GM12891 (cell line): ENCODE data around the gene ASPN.

ENCODE experiments used
- DNase-seq: peaks from one replicate; pipeline ENCODE4 v3.0.0; 2011; ENCODE audit warnings: low spot score; ENCODE audit not compliant: insufficient read length
- FAIRE-seq: peaks from 2 replicates; lab custom pipeline; 2011; peaks lifted over from hg19 to GRCh38; lab: Jason Lieb, UNC
- PAX5 ChIP-seq: IDR thresholded peaks from 2 replicates; pipeline ENCODE4 v1.6.1; 2011; ENCODE audit warnings: low read length, moderate library complexity, mild to moderate bottlenecking; ENCODE audit not compliant: insufficient read depth, severe bottlenecking
- POLR2A ChIP-seq: IDR thresholded peaks from 2 replicates; pipeline ENCODE4 v1.6.1; 2011; ENCODE audit warnings: low read depth, low read length, control low read depth
- POLR2AphosphoS5 ChIP-seq: IDR thresholded peaks from 2 replicates; pipeline ENCODE4 v1.6.1; 2011; ENCODE audit warnings: low read depth, low read length, control low read depth
- POU2F2 ChIP-seq: IDR thresholded peaks from 2 replicates; pipeline ENCODE4 v1.6.1; 2011; ENCODE audit warnings: low read depth, mild to moderate bottlenecking, control low read depth, low read length, moderate library complexity
- SPI1 ChIP-seq: IDR thresholded peaks from 2 replicates; pipeline ENCODE4 v1.6.1; 2011; ENCODE audit warnings: low read depth, low read length, control low read depth
- TAF1 ChIP-seq: IDR thresholded peaks from 2 replicates; pipeline ENCODE4 v1.6.1; 2011; ENCODE audit warnings: low read depth, low read length, control low read depth

Gene ASPN

DNA sequence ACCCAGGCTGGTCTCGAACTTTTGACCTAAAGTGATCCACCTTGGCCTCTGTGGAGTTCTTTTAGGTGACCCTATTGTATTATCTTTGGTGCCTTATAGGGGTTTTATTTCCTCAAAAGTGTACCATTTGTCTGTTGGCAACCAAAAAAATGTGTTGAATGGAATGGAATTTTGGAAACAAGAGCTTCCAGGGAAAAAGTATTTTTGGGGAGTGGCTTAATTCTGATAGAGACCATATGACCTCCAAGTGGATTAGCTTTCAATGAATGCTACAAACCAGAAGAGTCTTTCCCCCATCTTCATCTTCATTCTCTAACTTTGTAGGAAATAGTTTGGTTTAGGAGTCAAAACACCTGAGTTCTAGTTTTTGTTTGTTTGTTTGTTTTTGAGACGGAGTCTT lies 74.5 kb downstream of the ASPN start:
- no peak for DNase-seq
- FAIRE-seq = no peak
- TF ChIP-seq TAF1 = no peak
- no peak for TF ChIP-seq PAX5
- no peak for TF ChIP-seq POU2F2
- TF ChIP-seq SPI1 = no peak
- TF ChIP-seq POLR2A = no peak
- TF ChIP-seq POLR2AphosphoS5 = no peak

DNA sequence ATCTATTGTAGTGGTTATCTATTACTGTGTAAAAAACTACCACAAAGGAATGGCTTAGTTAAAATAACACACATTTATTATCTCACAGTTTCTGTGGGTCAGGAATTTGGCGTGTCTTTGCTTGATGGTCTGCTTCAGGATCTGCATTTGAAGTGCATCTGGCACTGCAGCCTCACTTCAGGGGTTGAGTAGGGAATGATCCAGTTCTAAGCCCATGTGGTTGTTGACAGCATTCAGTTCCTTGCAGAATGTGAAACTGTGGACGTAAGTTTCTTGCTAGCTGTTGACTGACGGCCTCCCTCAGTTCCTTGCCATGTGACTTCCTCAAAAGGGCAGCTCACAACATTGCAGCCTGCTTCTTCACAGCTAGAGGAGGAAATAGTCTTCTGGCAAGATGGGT lies 75.8 kb downstream of the ASPN start:
- DNase-seq (no peak), FAIRE-seq (peak; percentile 88)
- no peak for TF ChIP-seq PAX5
- TF ChIP-seq SPI1 = peak; percentile 82
- TF ChIP-seq TAF1 = no peak
